Left renal pelvis (tissue), 4 donors: ENCODE measurements around the gene MMP23B. TPM values are rescaled to one million over a fixed set of nuclear protein-coding genes. Genes with fewer than 3 reads are reported as not detected.
"Not testable (repeated sequence)": the region's sequence is repeated elsewhere in the genome, so short reads cannot be mapped to it uniquely, and the experiment has no call there.

ENCODE experiments used
- DNase-seq, 4 donors: peaks; one replicate each; pipeline ENCODE4 v3.0.0-alpha.2; 2013; ENCODE audit warnings: low read depth in 4 of 4, low spot score in 3 of 4
- polyA plus RNA-seq, 4 donors: library from polyadenylated mRNA; unstranded; fragments of 120-200 nt; gene quantifications; one replicate each; pipeline ENCODE4 v1.2.1, GENCODE V29; 2013; ENCODE audit not compliant: insufficient read length in 4 of 4

The MMP23B gene
- polyA plus RNA-seq, 4 donors = 16.5 to 52.1 (median 24.5) TPM

GRCh38 chr1:1664318-1664717 lies 32.3 kb downstream of the MMP23B start:
- not testable (repeated sequence) for DNase-seq

- no peak for DNase-seq
These were observed 33.2 kb downstream of the MMP23B start for GRCh38 chr1:1664941-1665814.

GRCh38 chr1:1665815-1666251 lies 33.9 kb downstream of the MMP23B start:
- no peak for DNase-seq

GRCh38 chr1:1666526-1666925 lies 34.6 kb downstream of the MMP23B start:
- no peak for DNase-seq

- DNase-seq = no peak
These were observed 37.8 kb downstream of the MMP23B start for GRCh38 chr1:1669468-1670440.

- no peak for DNase-seq
These were observed 38.9 kb downstream of the MMP23B start for GRCh38 chr1:1670866-1671265.

GRCh38 chr1:1671365-1672119 lies 39.6 kb downstream of the MMP23B start:
- no peak for DNase-seq

GRCh38 chr1:1672181-1672965 lies 40.4 kb downstream of the MMP23B start:
- no peak for DNase-seq

GRCh38 chr1:1674806-1675205 lies 42.8 kb downstream of the MMP23B start:
- not testable (repeated sequence) for DNase-seq

GRCh38 chr1:1675218-1675617 lies 43.2 kb downstream of the MMP23B start:
- DNase-seq = not testable (repeated sequence)

GRCh38 chr1:1676087-1676486 lies 44.1 kb downstream of the MMP23B start:
- DNase-seq = not testable (repeated sequence)

- no peak for DNase-seq
These were observed 46.0 kb downstream of the MMP23B start for GRCh38 chr1:1677718-1678580.

GRCh38 chr1:1678581-1679380 lies 46.8 kb downstream of the MMP23B start:
- DNase-seq = no peak

- no peak for DNase-seq
These were observed 48.3 kb downstream of the MMP23B start for GRCh38 chr1:1680031-1680911.

GRCh38 chr1:1680912-1681273 lies 48.9 kb downstream of the MMP23B start:
- DNase-seq = no peak

- DNase-seq = no peak
These were observed 51.3 kb downstream of the MMP23B start for GRCh38 chr1:1683104-1683905.
